H9 (cell line): ENCODE results near the gene NFX1. TPM values are rescaled to one million over a fixed set of nuclear protein-coding genes. Genes with fewer than 3 reads are reported as not detected.

Experiments used
- DNase-seq: peaks from one replicate; pipeline ENCODE4 v3.0.0-alpha.2; 2017
- H2AFZ ChIP-seq: one replicate; pipeline ENCODE4 v1.6.1; 2013; ENCODE audit warnings: mild to moderate bottlenecking, low read length, control low read depth, moderate library complexity
- H2AK5ac ChIP-seq: 2 replicates; pipeline ENCODE4 v1.6.1; 2013; ENCODE audit warnings: low read length, control low read depth, mixed read lengths; ENCODE audit not compliant: insufficient read length
- H2BK120ac ChIP-seq: one replicate; pipeline ENCODE4 v1.6.1; 2013; ENCODE audit warnings: low read depth, mild to moderate bottlenecking, low read length, control low read depth, inconsistent platforms; ENCODE audit not compliant: poor library complexity, severe bottlenecking
- H2BK12ac ChIP-seq: 2 replicates; pipeline ENCODE4 v1.6.1; 2013; ENCODE audit warnings: low read length, control low read depth, mixed read lengths, low read depth; ENCODE audit not compliant: insufficient read length
- H2BK15ac ChIP-seq: 2 replicates; pipeline ENCODE4 v1.6.1; 2013; ENCODE audit warnings: low read depth, low read length, control low read depth
- H2BK20ac ChIP-seq: one replicate; pipeline ENCODE4 v1.6.1; 2013; ENCODE audit warnings: low read depth, mild to moderate bottlenecking, low read length, control low read depth, inconsistent platforms; ENCODE audit not compliant: poor library complexity, severe bottlenecking
- H2BK5ac ChIP-seq: 2 replicates; pipeline ENCODE4 v1.6.1; 2013; ENCODE audit warnings: low read length, control low read depth, mixed read lengths; ENCODE audit not compliant: insufficient read length
- H3K14ac ChIP-seq: 2 replicates; pipeline ENCODE4 v1.6.1; 2013; ENCODE audit warnings: low read length, control low read depth; ENCODE audit not compliant: insufficient read depth
- H3K18ac ChIP-seq: 2 replicates; pipeline ENCODE4 v1.6.1; 2013; ENCODE audit warnings: low read depth, mild to moderate bottlenecking, mixed read lengths, low read length, control low read depth; ENCODE audit not compliant: insufficient read length
- H3K23ac ChIP-seq: 2 replicates; pipeline ENCODE4 v1.6.1; 2013; ENCODE audit warnings: low read length, control low read depth, mixed read lengths, low read depth; ENCODE audit not compliant: insufficient read length
- H3K23me2 ChIP-seq: 2 replicates; pipeline ENCODE4 v1.6.1; 2013; ENCODE audit warnings: low read depth, mild to moderate bottlenecking, mixed read lengths, low read length, control low read depth; ENCODE audit not compliant: insufficient read length, poor library complexity, severe bottlenecking
- H3K27ac ChIP-seq: 2 replicates; pipeline ENCODE4 v1.5.1; 2013; ENCODE audit warnings: low read length, control low read depth, mixed read lengths, low read depth; ENCODE audit not compliant: insufficient read length
- H3K27me3 ChIP-seq: 2 replicates; pipeline ENCODE4 v1.6.1; 2013; ENCODE audit warnings: low read length, control low read depth, inconsistent platforms; ENCODE audit not compliant: insufficient read depth
- H3K4ac ChIP-seq: 2 replicates; pipeline ENCODE4 v1.6.1; 2013; ENCODE audit warnings: low read depth, mild to moderate bottlenecking, control low read depth, inconsistent platforms, low read length, moderate library complexity
- H3K4me1 ChIP-seq: 2 replicates; pipeline ENCODE4 v1.6.1; 2013; ENCODE audit warnings: low read length, control low read depth, inconsistent platforms; ENCODE audit not compliant: insufficient read depth
- H3K4me2 ChIP-seq: 2 replicates; pipeline ENCODE4 v1.6.1; 2013; ENCODE audit warnings: low read length, control low read depth, mixed read lengths; ENCODE audit not compliant: insufficient read length, insufficient read depth
- H3K56ac ChIP-seq: 2 replicates; pipeline ENCODE4 v1.6.1; 2013; ENCODE audit warnings: low read depth, mild to moderate bottlenecking, mixed read lengths, low read length, control low read depth; ENCODE audit not compliant: insufficient read length
- H3K79me1 ChIP-seq: 2 replicates; pipeline ENCODE4 v1.6.1; 2013; ENCODE audit warnings: low read depth, mild to moderate bottlenecking, moderate library complexity, low read length, control low read depth, inconsistent platforms; ENCODE audit not compliant: insufficient read depth, poor library complexity, severe bottlenecking
- H3K79me2 ChIP-seq: 2 replicates; pipeline ENCODE4 v1.6.1; 2013; ENCODE audit warnings: low read length, control low read depth, inconsistent platforms; ENCODE audit not compliant: insufficient read depth
- H3K9ac ChIP-seq: 2 replicates; pipeline ENCODE4 v1.6.1; 2013; ENCODE audit warnings: low read length, control low read depth, mixed read lengths; ENCODE audit not compliant: insufficient read length; ENCODE audit errors: extremely low read depth
- H3K9me3 ChIP-seq: one replicate; pipeline ENCODE4 v1.6.1; 2013; ENCODE audit warnings: low read depth, low read length, inconsistent platforms; ENCODE audit not compliant: control insufficient read depth
- H3T11ph ChIP-seq: one replicate; pipeline ENCODE4 v1.6.1; 2013; ENCODE audit warnings: mild to moderate bottlenecking, low read length, control low read depth, inconsistent platforms
- H4K20me1 ChIP-seq: one replicate; pipeline ENCODE4 v1.6.1; 2013; ENCODE audit not compliant: control insufficient read depth, insufficient read length, insufficient read depth
- H4K5ac ChIP-seq: 2 replicates; pipeline ENCODE4 v1.6.1; 2013; ENCODE audit warnings: low read depth, mild to moderate bottlenecking, mixed read lengths, low read length, control low read depth; ENCODE audit not compliant: insufficient read length
- H4K8ac ChIP-seq: replicated peaks from 2 replicates; pipeline ENCODE4 v1.6.1; 2013; ENCODE audit warnings: low read length, control low read depth, mixed read lengths, low read depth; ENCODE audit not compliant: insufficient read length
- H4K91ac ChIP-seq: 2 replicates; pipeline ENCODE4 v1.6.1; 2013; ENCODE audit warnings: low read depth, mild to moderate bottlenecking, moderate library complexity, mixed read lengths, low read length, control low read depth; ENCODE audit not compliant: insufficient read length
- H3K27ac Mint-ChIP-seq, 3 experiments: 2 replicates in 2 of 3; 3 replicates in 1 of 3; pipeline ENCODE4 v1.8.0; 2020 to 2021; ENCODE audit warnings: mixed read lengths in 3 of 3, mild to moderate bottlenecking in 1 of 3, moderate library complexity in 1 of 3
- H3K27me3 Mint-ChIP-seq: 2 replicates; pipeline ENCODE4 v1.8.0; 2021; ENCODE audit warnings: low read depth, mild to moderate bottlenecking, moderate library complexity, mixed read lengths
- H3K36me3 Mint-ChIP-seq, 3 experiments: 2 replicates in 2 of 3; 3 replicates in 1 of 3; pipeline ENCODE4 v1.8.0; 2020 to 2021; ENCODE audit warnings: low read depth in 3 of 3, mixed read lengths in 3 of 3; ENCODE audit not compliant: insufficient read depth in 1 of 3
- H3K4me1 Mint-ChIP-seq, 2 experiments: 2 replicates each; pipeline ENCODE4 v1.8.0; 2020; ENCODE audit warnings: mixed read lengths in 2 of 2
- H3K4me3 Mint-ChIP-seq, 2 experiments: 2 replicates in 1 of 2; 3 replicates in 1 of 2; pipeline ENCODE4 v1.8.0; 2020 to 2021; ENCODE audit warnings: mild to moderate bottlenecking in 2 of 2, mixed read lengths in 2 of 2, moderate library complexity in 1 of 2
- H3K9me3 Mint-ChIP-seq, 2 experiments: 2 replicates in 1 of 2; 3 replicates in 1 of 2; pipeline ENCODE4 v1.8.0; 2020; ENCODE audit warnings: mild to moderate bottlenecking in 2 of 2, mixed read lengths in 2 of 2, moderate library complexity in 1 of 2
- WGBS: extraction: QIAGEN DNeasy Blood & Tissue Kit; methylation state at CpG from one replicate; pipeline ENCODE4 v1.1.7; 2013; ENCODE audit warnings: missing lambda C conversion rate, low lambda C conversion rate, mixed read lengths; ENCODE audit not compliant: insufficient read length; ENCODE audit errors: extremely low coverage; 5-methylcytosine and 5-hydroxymethylcytosine counted together
- total RNA-seq: library from RNA; stranded (reverse); gene quantifications from 2 replicates; pipeline ENCODE4 v1.2.1, GENCODE V29; 2021
- TF ChIP-seq, protein P1 (sequence below): fragments of 200-600 bp; sonication (generic); conservative IDR thresholded peaks from 3 replicates; pipeline ENCODE4 v1.8.0; 2021; ENCODE audit warnings: antibody characterized with exemption, mild to moderate bottlenecking

NFX1 gene
- total RNA-seq, 1 experiment from 2014 or later = 35.1 TPM

DNA sequence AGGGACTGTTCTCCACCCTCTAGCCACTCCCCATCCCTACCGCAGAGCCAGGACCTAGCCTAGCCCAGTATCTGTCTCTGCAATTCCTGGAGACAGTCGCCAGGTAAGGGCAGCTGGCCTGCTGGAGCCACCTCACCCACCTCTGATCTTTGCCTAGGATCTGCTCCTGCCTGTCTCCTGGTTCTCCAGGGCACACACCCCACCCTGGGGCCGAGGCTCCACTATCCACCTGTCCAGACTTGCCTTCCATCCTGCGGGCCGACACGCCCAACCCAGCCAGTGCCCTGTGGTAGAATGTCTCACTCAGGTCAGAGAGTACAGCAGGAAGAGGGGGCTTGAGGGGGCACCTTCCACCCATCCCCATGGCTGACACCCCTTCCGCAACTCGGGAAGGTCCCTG is 127.8 kb downstream of the NFX1 start:
- H3K27ac Mint-ChIP-seq = no peak overlapping the region
- no peak for DNase-seq

More for the DNA sequence above, 127.8 kb downstream of the NFX1 start:
- Histone ChIP-seq H3K23ac (no peak overlapping the region), H2AK5ac (no peak overlapping the region), H3K9me3 (no peaks in the 10 kb centered on the region), H4K91ac (no peak overlapping the region), H2AFZ (no peak overlapping the region), H3K14ac (no peak overlapping the region), H2BK20ac (no peak overlapping the region), H3K4me2 (no peak overlapping the region), H3K56ac (no peak overlapping the region), H3K79me2 (no peaks in the 10 kb centered on the region), H2BK5ac (no peak overlapping the region), H2BK15ac (no peak overlapping the region), H4K5ac (no peak overlapping the region), H2BK120ac (no peak overlapping the region), H3K27me3 (no peaks in the 10 kb centered on the region), H3T11ph (no peak overlapping the region), H3K79me1 (no peaks in the 10 kb centered on the region), H3K18ac (no peak overlapping the region), H3K4me1 (no peaks in the 10 kb centered on the region), H4K20me1 (no peaks in the 10 kb centered on the region), H4K8ac (no peak overlapping the region), H3K4ac (no peak overlapping the region), H3K23me2 (no peaks in the 10 kb centered on the region), H2BK12ac (no peak overlapping the region), H3K27ac (no peak overlapping the region), H3K9ac (no peak overlapping the region)
- no peaks in the 10 kb centered on the region for H3K36me3 Mint-ChIP-seq
- peaks cover 7 to 13% of the 10 kb centered on the region in 2 experiments for H3K4me1 Mint-ChIP-seq
- H3K9me3 Mint-ChIP-seq = no peaks in the 10 kb centered on the region
- H3K27me3 Mint-ChIP-seq = peaks cover 3% of the 10 kb centered on the region
- no peak overlapping the region for H3K4me3 Mint-ChIP-seq
- TF ChIP-seq, protein P1, sequence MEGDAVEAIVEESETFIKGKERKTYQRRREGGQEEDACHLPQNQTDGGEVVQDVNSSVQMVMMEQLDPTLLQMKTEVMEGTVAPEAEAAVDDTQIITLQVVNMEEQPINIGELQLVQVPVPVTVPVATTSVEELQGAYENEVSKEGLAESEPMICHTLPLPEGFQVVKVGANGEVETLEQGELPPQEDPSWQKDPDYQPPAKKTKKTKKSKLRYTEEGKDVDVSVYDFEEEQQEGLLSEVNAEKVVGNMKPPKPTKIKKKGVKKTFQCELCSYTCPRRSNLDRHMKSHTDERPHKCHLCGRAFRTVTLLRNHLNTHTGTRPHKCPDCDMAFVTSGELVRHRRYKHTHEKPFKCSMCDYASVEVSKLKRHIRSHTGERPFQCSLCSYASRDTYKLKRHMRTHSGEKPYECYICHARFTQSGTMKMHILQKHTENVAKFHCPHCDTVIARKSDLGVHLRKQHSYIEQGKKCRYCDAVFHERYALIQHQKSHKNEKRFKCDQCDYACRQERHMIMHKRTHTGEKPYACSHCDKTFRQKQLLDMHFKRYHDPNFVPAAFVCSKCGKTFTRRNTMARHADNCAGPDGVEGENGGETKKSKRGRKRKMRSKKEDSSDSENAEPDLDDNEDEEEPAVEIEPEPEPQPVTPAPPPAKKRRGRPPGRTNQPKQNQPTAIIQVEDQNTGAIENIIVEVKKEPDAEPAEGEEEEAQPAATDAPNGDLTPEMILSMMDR = no peak
- no CpG with 5 or more reads among the region's 8 CpGs for WGBS
